GM12891 (cell line): Measurements from ENCODE around the gene ADGRB2.

ENCODE experiments used
- POLR2A ChIP-seq: IDR thresholded peaks from 2 replicates; pipeline ENCODE4 v1.6.1; 2011; ENCODE audit warnings: low read depth, low read length, control low read depth
- POLR2AphosphoS5 ChIP-seq: IDR thresholded peaks from 2 replicates; pipeline ENCODE4 v1.6.1; 2011; ENCODE audit warnings: low read depth, low read length, control low read depth
- SPI1 ChIP-seq: IDR thresholded peaks from 2 replicates; pipeline ENCODE4 v1.6.1; 2011; ENCODE audit warnings: low read depth, low read length, control low read depth
- TAF1 ChIP-seq: IDR thresholded peaks from 2 replicates; pipeline ENCODE4 v1.6.1; 2011; ENCODE audit warnings: low read depth, low read length, control low read depth

DNA sequence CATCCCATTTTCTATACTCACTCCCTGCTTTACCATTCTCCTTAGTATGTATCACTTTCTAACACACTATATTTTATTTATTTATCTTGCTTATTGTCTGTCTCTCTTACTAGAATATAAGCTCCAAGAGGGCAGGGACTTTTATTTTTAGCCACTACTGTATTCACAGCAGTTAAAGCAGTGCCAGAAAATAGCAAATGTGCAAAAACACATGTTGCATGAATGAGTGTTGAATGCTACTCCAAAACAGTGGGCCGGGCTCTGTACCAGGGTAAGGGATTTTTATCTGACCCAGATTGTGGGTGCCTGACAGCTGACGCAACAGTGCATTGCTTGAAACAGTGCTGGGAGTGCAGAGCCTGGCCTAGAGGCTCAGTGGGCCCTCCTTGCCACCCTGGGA, 85.0 kb downstream of the ADGRB2 start:
- no peak for TF ChIP-seq POLR2AphosphoS5
- no peak for TF ChIP-seq POLR2A
- no peak for TF ChIP-seq SPI1
- TF ChIP-seq TAF1: no peak
